Activated T-helper 1 cell treated with anti-CD3 and anti-CD28 coated beads, Interleukin-12 subunit alpha, Interleukin-12 subunit beta, Interleukin-2, Interleukin-4 antibody, amounts not matched to agents 30 ng/mL and 10 ng/mL and 1 ng/mL, durations not matched to agents 14 hours and 24 hours and 36 hours (primary cell): Measurements from ENCODE around the gene GRK6. TPM values are rescaled to one million over a fixed set of nuclear protein-coding genes. Genes with fewer than 3 reads are reported as not detected.
"Not testable (repeated sequence)": the region's sequence is repeated elsewhere in the genome, so short reads cannot be mapped to it uniquely, and the experiment has no call there.

Experiments used
- DNase-seq: peaks from one replicate; pipeline ENCODE4 v3.0.0; 2021; ENCODE audit warnings: low spot score
- H3K27ac Mint-ChIP-seq: one replicate; pipeline ENCODE4 v1.8.0; 2021; ENCODE audit warnings: mild to moderate bottlenecking, mixed read lengths
- H3K27me3 Mint-ChIP-seq: one replicate; pipeline ENCODE4 v1.8.0; 2022; ENCODE audit warnings: mild to moderate bottlenecking, moderate library complexity, mixed read lengths; ENCODE audit not compliant: insufficient read depth
- H3K36me3 Mint-ChIP-seq: one replicate; pipeline ENCODE4 v1.8.0; 2021; ENCODE audit warnings: low read depth, mixed read lengths
- H3K4me1 Mint-ChIP-seq: one replicate; pipeline ENCODE4 v1.8.0; 2021; ENCODE audit warnings: low read depth, mixed read lengths
- H3K4me3 Mint-ChIP-seq: one replicate; pipeline ENCODE4 v1.8.0; 2021; ENCODE audit warnings: mild to moderate bottlenecking, moderate library complexity, mixed read lengths
- H3K9me3 Mint-ChIP-seq: one replicate; pipeline ENCODE4 v1.8.0; 2021; ENCODE audit warnings: mixed read lengths
- intact Hi-C: fragments of 100-400 bp; cut with micrococcal nuclease; formaldehyde crosslinking; loops from one replicate; pipeline ENCODE4 v1.15.1; 2024
- total RNA-seq: library from RNA; stranded (reverse); gene quantifications from 2 replicates; pipeline ENCODE4 v1.2.3, GENCODE V29; 2022

Gene GRK6
- total RNA-seq, 1 donor from 2014 or later, result 122 TPM

DNA sequence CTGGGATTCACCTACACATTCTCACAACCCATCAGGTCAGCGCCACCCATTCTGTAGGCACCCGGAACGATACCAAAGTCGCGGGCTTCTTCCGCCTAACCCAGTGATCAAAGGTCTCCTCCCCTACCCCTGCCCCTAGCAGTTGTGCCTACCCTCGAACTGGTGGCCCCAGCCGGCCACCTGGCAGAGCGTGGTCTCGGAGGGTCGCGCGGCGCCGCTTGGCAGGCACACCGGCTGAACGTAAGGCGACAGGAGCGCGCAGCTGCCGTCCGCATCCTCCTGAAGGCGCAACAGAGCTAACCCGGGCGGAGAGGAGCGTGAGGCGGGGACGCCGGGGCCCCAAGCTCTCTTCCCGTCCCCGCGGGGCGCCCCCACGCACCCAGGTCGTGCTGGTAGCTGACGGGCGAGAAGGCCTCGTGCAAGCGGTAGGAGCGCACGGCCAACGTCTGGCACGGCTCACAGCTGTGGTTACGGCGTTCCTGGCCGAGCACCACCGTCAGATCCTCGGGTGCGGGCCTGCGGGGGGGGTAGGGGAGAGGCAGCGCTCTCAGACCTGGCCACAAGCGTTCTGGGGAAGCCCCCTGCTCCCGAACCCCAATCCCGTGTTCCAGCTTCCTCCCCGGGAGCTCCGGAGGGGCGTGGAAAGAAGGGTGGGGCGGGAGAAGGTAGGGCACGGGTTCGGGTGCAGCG lies 23.2 kb upstream of the GRK6 start:
- intact Hi-C loops, result loop anchor here (1.0 to 2.0 kb wide), 8 partner anchors 13 to 190 kb away; partner anchors contain the start of genes LMAN2, PDLIM7, PRR7 and TMED9
- peak overlapping the region; percentile 84 for H3K4me3 Mint-ChIP-seq
- no peaks in the 10 kb centered on the region for H3K36me3 Mint-ChIP-seq
- H3K27ac Mint-ChIP-seq, result peak overlapping the region; percentile 48
- peaks cover 17% of the 10 kb centered on the region for H3K4me1 Mint-ChIP-seq
- no peaks in the 10 kb centered on the region for H3K9me3 Mint-ChIP-seq
- DNase-seq, result peak; percentile 21
- peaks cover 34% of the 10 kb centered on the region for H3K27me3 Mint-ChIP-seq

DNA sequence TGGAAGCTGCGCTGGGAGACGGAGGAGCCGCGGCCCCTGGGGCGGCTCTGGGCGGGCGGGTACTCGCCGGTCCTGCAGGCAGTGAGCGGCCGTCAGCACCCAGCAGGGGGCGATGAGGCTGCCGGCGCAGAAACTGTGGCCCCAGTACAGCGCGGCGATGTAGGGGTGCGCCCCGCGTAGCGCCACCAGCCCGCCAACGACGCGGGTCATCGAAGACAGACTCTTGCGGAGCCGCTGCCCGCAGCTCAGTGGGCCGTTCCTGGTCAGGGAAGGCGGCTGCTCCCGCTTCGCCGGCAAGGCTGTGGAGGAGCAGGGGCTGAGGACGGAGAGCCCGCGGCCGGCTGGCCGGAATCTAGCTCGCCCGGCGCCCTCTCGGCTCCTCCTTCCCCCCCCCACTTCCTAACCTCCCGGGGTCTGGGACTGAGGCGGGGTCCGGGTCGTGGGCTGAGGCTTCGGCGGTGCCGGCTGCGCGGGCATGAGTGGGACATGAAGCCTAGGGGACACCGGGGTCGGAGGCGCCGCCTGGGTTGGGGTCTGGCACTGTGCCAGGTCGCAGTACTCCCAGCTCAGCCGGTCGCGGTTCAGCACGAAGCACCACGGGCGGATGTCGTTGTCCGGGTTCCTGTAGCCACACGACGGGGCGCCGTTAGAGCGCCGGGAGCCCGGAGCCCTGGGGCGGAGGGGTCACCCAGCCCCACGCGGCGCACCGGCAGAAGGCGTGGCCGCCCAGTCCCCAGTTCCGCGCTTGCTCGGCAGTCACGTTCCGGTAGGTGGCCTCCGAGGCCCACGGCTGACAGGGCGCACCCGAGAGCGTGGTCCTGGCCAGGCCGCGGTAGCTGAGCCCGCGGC lies 22.5 kb upstream of the GRK6 start:
- Mint-ChIP-seq H3K4me1 (peaks cover 17% of the 10 kb centered on the region), H3K4me3 (peak overlapping the region; percentile 84), H3K27ac (no peak overlapping the region), H3K36me3 (no peaks in the 10 kb centered on the region), H3K9me3 (no peaks in the 10 kb centered on the region), H3K27me3 (peaks cover 34% of the 10 kb centered on the region)
- peak; percentile 75 for DNase-seq
- intact Hi-C loops, result loop anchor here (1.0 to 2.0 kb wide), 9 partner anchors 14 to 189 kb away; partner anchors contain the start of genes GRK6, LMAN2, PDLIM7 and PRR7

DNA sequence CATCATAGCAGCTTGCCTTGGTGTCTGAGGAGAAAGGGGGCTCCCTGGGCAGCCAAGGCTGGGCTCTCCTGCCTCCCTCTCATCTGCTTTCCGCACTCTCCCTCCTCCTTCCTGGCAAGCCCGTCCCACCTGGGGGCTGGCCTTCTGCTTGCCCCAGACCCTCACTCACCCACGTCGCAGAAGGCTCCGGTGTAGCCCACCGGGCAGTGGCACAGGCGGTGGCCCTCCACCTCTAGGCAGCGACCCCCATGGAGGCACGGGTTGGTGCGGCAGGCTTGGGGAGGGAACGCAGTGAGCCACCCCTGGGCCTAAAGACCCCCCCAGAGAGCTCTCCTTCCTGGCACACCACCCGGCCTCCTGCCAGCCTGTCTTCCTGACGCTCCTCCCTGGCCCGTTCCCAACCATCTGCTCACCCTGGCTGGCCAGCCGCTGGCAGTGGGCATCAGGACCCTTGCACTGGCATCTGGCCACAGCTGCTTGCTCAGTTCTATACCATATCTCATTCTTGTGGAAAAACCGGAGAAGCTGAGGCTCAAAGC lies 21.8 kb upstream of the GRK6 start:
- intact Hi-C loops, result loop anchor here (1.0 kb wide), 1 partner anchor 22 kb away; the partner anchor contains the start of gene GRK6
- DNase-seq, result no peak
- Mint-ChIP-seq H3K4me1 (peaks cover 17% of the 10 kb centered on the region), H3K4me3 (peak overlapping the region; percentile 37), H3K9me3 (no peaks in the 10 kb centered on the region), H3K27ac (no peak overlapping the region), H3K36me3 (no peaks in the 10 kb centered on the region), H3K27me3 (peaks cover 34% of the 10 kb centered on the region)

DNA sequence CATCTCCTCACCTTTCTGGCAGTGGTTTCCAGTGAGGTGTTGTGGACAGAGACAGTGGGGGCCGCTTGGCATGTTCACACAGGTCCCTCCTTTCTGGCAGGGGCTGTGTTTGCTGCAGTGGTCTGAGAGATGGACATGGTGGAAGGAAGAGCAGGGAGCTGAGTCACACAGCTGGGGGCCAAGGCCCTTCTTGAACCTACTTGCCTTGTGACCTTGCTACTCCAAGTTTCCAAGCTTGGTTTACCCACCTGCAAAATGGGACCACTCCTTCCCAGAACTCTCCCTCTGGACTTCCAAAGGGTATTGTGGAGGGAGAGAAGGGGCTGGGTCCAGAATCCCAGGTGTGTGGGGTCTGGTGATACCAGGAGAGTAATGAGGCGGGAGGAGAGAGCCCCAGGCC lies 21.2 kb upstream of the GRK6 start:
- Mint-ChIP-seq H3K27me3 (peaks cover 34% of the 10 kb centered on the region), H3K9me3 (no peaks in the 10 kb centered on the region), H3K4me1 (peaks cover 17% of the 10 kb centered on the region), H3K4me3 (peak overlapping the region; percentile 37), H3K27ac (no peak overlapping the region), H3K36me3 (no peaks in the 10 kb centered on the region)
- intact Hi-C loops, result no loop called here
- DNase-seq, result no peak

DNA sequence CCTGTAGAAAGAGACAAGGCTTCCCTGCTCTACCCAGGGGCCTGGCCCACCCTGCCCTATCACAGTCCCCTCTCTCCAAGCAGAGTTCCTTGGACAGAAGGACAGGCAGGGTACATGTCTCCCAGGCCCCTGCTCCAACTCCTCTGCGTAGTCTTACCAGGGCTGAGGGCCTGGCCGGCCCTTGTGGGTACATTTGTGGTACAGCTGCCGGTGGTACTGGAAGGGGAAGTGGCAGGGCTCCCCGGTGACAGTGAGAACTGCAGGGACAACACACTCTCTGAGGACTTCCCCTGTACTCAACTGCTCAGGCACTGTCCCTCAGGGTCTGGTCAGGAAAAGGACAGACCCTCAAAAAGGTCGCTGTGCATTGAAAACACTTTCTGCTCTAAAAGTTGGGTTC lies 20.7 kb upstream of the GRK6 start:
- Mint-ChIP-seq H3K4me3 (no peak overlapping the region), H3K4me1 (peaks cover 22% of the 10 kb centered on the region), H3K27me3 (peaks cover 34% of the 10 kb centered on the region), H3K27ac (no peak overlapping the region), H3K9me3 (no peaks in the 10 kb centered on the region), H3K36me3 (no peaks in the 10 kb centered on the region)
- intact Hi-C loops, result no loop called here
- no peak for DNase-seq

DNA sequence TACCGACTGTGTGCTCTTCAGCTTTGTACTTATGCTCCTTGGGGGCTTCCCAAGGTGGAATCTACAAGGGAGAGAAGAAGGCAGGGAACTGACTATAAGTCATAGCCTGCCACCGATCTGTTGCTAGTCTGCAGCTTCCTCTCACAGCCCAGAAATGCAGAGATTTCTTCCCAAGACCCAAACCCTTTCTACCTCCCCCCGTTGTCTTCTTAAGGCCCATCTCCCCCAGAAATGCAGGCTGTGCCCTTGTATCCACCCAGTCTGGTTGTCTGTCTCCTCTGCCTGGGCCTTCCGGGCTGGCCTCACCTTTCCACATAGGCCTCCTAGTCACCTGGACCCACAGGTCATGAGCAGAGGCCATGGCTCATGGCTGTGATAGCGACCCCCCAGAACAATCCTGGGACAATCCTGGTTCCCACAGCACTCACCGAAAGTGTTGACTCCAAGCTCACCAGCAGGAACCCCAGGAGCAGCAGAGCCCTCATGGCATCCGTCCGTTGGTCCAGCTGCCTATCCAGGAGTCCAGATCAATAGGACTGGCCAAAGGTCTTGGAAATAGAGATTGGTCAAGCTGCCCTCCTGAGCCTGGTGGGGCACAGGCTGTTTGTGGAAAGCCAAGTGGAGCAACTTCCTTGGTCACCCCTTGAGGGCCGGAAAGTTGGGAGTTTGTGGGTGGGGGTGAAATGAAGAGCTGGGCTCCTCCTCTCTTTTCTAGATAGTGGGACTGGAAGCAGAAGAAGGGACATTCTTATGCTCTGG lies 17.3 kb upstream of the GRK6 start, which contains the start of gene F12:
F12 (minus strand) TSS at position 522 of the 759 bp plus-strand sequence; CDS start at position 485, 37 bp downstream.
- Mint-ChIP-seq H3K9me3 (no peaks in the 10 kb centered on the region), H3K4me3 (no peak within 1 kb of the TSS), H3K27ac (no peak within 1 kb of the TSS), H3K36me3 (no peaks in the 10 kb centered on the region), H3K4me1 (peaks cover 20% of the 10 kb centered on the region), H3K27me3 (peaks cover 7% of the 10 kb centered on the region)
- no peak for DNase-seq
- intact Hi-C loops, result no loop called here

DNA sequence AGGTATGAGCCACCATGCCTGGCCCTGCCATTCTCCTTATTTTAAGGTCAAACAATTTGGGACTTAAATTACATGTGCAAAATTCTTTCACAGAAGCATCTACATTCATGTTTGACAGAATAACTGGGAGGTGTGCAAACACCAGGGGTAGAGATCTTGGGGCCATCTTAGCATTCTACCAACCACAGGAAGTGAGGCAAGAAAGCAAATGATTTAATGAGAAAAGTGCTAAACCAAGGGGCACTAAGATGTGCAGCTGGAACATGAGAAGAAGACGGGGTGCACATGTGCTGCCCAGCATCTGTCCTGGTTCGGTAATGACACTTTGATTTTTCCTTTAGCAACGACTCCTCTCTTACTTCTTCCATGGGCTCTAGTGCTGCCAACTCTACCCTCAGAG lies 15.9 kb upstream of the GRK6 start:
- DNase-seq, result no peak
- peaks cover 7% of the 10 kb centered on the region for H3K27me3 Mint-ChIP-seq
- no peak overlapping the region for H3K27ac Mint-ChIP-seq
- no peaks in the 10 kb centered on the region for H3K9me3 Mint-ChIP-seq
- intact Hi-C loops, result no loop called here
- no peak overlapping the region for H3K4me3 Mint-ChIP-seq
- H3K4me1 Mint-ChIP-seq, result peaks cover 25% of the 10 kb centered on the region
- no peaks in the 10 kb centered on the region for H3K36me3 Mint-ChIP-seq

DNA sequence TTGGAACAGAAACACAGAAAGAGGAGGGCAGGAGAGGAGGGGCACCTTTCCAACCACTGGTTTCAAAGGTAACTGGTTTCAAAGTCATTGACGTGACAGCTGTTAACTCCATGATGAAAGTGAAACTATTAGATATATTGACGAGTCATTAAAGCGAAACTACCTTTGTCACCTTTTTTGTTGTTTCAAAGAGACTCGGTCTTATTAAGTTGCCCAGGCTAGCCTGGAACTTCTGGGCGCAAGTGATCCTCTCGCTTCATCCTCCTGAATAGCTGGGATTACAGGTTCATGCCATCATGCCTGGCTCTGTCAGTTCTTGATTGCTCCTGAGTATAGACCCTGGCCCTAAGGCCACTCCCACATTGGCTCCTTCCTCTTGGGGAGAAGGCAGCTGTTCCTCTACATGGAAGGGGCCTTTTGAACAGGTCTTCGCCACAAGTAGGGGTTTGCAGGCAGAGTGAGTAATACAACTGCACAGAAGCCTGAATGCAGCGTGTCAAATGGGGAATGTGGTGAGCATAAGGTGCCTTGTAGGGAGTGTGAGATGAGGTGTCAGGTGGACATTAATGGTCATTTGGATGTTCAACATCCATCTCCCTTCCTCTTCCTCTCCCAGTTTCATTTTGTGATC lies 13.8 kb upstream of the GRK6 start:
- Mint-ChIP-seq H3K36me3 (no peaks in the 10 kb centered on the region), H3K27ac (no peak overlapping the region), H3K4me3 (no peak overlapping the region), H3K4me1 (peaks cover 25% of the 10 kb centered on the region), H3K27me3 (peaks cover 2% of the 10 kb centered on the region), H3K9me3 (no peaks in the 10 kb centered on the region)
- intact Hi-C loops, result no loop called here
- no peak for DNase-seq

DNA sequence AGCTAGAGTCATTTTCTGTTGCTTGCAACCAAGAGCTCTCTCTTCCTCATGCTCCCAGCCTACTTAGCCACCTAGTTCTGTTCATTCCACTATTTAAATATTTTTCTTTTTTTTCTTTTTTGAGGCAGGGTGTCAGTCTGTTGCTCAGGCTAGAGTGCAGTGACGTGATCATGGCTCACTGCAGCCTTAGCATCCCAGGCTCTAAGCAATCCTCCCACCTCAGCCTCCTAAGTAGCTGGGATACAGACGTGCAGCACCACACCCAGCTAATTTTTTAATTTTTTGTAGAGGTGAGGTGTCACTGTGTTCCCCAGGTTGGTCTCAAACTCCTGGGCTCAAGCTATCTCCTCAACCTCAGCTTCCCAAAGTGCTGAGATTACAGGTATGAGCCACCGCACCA lies 12.0 kb upstream of the GRK6 start:
- intact Hi-C loops, result no loop called here
- Mint-ChIP-seq H3K27me3 (peaks cover 2% of the 10 kb centered on the region), H3K4me3 (no peak overlapping the region), H3K27ac (no peak overlapping the region), H3K4me1 (peaks cover 25% of the 10 kb centered on the region), H3K9me3 (no peaks in the 10 kb centered on the region), H3K36me3 (no peaks in the 10 kb centered on the region)
- DNase-seq, result no peak

DNA sequence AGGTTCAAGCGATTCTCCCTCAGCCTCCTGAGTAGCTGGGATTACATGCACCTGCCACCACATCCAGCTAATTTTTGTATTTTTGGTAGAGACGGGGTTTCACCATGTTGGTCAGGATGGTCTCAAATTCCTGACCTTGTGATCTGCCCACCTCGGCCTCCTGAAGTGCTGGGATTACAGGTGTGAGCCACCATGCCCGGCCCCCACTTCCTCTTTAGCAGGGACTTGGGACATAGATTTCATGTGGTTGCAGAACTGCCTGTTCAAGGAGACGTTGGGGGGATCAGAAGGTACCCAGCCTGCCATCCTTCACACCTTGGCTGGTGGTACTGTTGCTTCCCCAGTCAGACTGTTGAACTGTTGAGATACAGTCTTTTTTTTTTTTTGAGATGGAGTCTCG lies 9.4 kb upstream of the GRK6 start:
- H3K27ac Mint-ChIP-seq, H3K36me3 Mint-ChIP-seq, DNase-seq, H3K9me3 Mint-ChIP-seq, intact Hi-C loops, H3K27me3 Mint-ChIP-seq, H3K4me3 Mint-ChIP-seq: not testable (repeated sequence)
- H3K4me1 Mint-ChIP-seq, result peaks cover 14% of the 10 kb centered on the region

DNA sequence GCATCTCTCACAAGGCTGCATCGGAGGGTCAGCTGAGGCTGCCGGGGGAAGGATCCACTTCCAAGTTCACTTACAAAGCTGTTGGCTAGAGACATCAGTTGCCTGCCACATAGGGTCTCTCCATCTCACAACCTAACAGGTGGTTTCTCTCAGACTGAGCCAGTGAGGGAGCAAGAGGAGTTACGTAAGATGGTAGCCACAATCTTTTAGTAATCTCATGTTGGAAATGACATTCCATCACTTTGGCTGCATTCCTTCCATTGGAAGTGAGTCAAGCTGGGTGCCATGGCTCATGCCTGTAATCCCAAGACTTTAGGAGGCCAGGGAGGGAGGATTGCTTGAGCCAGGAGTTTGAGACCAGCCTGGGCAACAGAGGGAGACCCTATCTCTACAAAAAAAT lies 7.4 kb upstream of the GRK6 start:
- Mint-ChIP-seq H3K4me1 (peaks cover 6% of the 10 kb centered on the region), H3K4me3 (no peak overlapping the region), H3K27me3 (peaks cover 2% of the 10 kb centered on the region), H3K9me3 (no peaks in the 10 kb centered on the region), H3K36me3 (no peaks in the 10 kb centered on the region), H3K27ac (no peak overlapping the region)
- intact Hi-C loops, result no loop called here
- DNase-seq, result no peak

DNA sequence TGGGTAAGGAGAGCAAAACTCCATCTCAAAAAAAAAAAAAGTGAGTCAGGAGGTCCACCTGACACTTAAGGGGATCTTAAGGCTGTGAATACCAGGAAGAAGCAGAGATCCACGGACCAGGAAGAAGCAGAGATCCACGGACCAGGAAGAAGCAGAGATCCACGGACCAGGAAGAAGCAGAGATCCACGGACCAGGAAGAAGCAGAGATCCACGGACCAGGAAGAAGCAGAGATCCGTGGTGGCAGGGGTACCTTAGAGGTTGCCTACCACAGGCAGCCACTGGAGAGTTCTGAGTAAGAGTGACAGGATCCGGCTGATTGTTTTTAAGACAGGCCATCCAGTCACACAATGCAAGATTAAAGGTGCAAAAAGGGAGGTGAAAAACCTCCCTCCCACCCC lies 6.0 kb upstream of the GRK6 start:
- DNase-seq, intact Hi-C loops, H3K4me3 Mint-ChIP-seq, H3K36me3 Mint-ChIP-seq, H3K9me3 Mint-ChIP-seq, H3K27me3 Mint-ChIP-seq, H3K27ac Mint-ChIP-seq: not testable (repeated sequence)
- peaks cover 14% of the 10 kb centered on the region for H3K4me1 Mint-ChIP-seq
